ENCODE data around the gene TIGD4.
A peak's percentile ranks its signal among the peaks of the same experiment; 100 is the strongest.
"Not testable (repeated sequence)": the region's sequence is repeated elsewhere in the genome, so short reads cannot be mapped to it uniquely, and the experiment has no call there.

TIGD4 gene

DNA sequence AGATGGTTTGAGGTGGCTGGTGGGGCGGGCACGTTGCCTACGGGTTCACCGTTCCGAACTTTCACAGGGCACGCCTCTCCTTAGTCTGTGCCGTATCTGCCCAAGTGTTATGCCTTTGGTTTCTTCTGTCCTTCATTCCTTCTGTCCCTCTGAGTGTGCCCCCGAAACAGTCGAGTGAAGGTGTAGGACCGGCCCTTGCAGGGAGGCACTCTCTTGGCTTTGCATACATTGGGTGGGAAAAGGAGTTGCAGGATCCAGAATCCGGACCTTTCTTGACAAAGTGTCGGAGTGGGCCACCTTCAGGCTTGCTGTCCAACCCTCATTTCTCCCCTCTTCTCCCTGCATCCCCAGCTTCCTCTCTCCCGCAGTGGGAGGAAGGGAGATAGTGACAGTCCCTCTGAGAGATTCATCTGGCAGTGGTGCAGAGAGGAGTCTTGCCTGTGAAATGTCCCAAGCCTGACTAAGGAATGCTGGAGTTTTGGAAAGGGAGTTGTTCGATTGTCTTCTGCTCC is 793 bp upstream of the TIGD4 start:
- ATAC-seq, result peak in 1 of 2 donors; percentile 55

DNA sequence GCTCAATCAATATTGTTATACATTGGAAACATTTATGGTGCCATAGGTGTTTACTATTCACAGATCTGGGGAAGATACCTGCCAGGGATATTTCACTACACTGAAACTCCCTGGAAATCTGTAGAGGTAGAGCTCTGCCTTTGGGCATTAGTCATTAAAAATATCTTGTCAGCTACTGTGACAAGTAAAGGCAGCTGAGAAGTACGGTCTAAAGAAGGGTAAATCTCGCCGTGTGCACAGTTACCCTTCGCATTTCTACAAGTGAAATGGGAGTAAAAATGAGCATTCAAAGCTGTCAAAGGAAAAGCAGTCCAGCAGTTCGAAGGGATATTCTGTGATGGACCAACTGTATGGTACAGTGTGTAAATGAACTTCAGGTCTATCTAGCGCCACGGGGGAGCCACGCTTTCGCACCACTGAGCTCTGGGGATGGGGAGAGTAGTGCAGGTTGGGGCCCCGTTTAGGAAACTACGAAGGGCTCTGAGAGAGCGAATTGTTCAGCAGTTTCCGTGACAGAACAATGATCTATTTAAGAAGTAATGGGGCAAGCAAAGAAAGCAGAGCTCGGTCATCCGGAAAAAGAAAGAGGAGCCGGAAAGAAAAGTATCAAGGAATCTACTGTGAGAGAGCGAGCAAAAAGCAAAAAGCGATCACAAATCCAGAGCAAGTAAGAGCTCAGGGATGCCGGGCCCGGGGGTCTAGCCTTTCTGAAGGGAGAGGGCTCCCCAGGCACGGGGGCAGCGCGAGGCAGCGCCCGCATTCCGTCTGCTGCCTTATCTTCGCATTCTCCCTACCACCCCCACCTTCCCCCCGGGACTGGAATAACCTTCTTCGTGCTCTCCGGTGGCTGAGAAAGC is 646 bp downstream of the TIGD4 start:
- no peak for ATAC-seq

DNA sequence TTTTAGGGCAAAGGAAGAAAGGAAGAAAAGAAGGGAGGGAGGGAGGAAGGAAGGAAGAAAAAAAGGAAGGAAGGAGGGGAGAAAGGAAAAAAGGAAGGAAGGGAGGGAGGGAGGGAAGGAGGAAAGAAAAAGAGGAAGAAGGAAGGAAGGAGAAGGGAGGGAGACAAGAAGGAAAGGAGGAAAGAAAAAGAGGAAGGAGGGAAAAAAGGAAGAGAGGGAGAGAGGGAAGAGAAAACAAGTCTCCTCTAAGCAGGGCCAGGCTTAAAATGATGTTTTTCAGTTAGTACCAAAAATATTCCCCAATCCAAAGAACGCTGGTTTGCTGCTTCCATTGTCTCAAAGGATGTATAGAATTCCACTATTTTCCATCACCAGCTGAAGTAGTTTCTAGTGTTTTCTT is 2.0 kb downstream of the TIGD4 start:
- no peak for ATAC-seq

DNA sequence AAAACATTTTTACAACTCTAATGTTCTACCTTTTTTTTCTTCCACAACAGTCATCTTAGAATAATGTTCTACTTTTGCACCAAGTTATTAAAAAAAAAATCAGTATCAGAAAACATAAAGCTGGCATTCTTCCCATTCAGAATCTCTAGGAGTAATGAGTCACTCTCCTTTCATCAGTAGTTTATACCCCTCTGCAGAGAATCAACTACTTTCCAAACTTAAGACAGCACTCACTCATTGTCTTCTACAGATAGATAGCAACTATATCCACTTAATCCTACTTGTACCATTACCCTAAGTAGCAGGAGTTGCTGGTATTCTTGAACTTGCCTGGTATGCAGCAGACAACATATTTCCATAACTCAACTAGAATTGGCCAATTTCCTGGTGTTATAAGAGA is 3.2 kb downstream of the TIGD4 start:
- no peak for ATAC-seq

DNA sequence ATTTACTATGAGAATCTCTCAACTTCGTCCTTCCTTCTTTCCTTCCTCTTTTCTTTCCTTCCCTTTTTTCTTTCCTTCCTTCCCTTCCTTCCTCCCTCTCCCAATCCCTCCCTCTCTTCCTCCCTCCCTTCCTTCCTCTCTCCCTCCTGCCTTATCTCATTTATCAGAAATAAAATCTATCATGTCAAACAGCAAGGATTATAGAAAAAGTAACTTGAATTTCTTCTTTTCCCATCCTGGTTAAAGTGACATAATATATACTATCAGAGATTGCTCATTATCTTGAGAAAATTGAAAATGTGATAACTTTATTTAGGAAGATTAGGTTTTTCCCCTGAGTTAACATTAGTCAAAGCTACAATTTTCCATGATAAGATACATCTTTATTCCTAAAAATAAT is 5.6 kb downstream of the TIGD4 start:
- no peak for ATAC-seq

DNA sequence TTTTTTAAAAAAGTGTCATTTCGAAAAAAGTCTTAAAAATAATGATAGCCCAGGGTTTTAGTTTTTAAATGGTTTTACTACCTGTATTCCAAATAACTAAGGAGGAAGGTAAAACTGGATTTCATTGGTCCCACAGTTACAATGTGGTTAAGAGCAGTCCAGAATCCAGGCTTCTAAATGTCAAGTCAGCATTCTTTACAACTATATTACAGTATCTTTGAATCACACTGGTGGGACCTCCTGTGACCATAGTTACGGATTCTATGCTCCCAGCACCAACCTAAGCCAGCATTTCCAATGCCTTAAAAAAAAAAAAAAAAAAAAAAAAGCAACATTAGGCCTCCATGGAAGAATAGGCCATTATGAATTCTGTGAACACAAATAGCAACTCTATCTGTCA is 6.2 kb downstream of the TIGD4 start:
- no peak for ATAC-seq

GRCh38 chr4:152771741-152772533 is 7.6 kb downstream of the TIGD4 start:
- no peak for ATAC-seq

DNA sequence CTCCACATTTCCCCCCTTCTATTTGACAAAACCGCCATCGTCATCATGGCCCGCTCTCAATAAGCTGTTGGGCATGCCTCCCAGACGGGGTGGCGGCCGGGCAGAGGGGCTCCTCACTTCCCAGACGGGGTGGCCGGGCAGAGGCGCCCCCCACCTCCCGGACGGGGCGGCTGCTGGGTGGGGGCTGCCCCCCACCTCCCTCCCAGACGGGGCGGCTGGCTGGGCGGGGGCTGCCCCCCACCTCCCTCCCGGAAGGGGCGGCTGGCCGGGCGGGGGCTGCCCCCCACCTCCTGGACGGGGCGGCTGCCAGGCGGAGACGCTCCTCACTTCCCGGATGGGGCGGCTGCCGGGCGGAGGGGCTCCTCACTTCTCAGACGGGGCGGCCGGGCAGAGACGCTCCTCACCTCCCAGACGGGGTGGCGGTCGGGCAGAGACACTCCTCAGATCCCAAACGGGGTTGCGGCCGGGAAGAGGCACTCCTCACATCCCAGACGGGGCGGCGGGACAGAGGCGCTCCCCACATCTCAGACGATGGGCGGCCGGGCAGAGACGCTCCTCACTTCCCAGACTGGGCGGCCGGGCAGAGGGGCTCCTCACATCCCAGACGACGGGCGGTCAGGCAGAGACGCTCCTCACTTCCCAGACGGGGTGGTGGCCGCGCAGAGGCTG is 14.3 kb downstream of the TIGD4 start:
- not testable (repeated sequence) for ATAC-seq

GRCh38 chr4:152763796-152764195 is 15.7 kb downstream of the TIGD4 start:
- no peak for ATAC-seq

DNA sequence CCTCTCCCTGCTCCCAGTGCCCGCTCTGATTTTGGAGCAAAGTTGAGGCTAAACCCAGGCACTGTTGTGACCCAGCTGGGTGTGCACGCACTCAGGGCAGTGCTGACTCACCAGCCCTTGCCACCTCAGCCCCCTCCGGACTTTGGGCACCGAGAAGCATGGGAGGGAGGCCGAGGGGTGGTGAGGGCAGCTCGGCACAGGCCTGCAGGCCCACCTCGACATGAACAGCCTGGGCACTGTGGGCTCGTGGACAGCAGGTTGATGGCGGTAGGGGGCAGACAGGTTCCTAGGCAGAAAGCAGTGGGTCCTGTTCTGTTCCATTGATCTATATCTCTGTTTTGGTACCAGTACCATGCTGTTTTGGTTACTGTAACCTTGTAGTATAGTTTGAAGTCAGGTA is 30.9 kb downstream of the TIGD4 start:
- ATAC-seq, result no peak

DNA sequence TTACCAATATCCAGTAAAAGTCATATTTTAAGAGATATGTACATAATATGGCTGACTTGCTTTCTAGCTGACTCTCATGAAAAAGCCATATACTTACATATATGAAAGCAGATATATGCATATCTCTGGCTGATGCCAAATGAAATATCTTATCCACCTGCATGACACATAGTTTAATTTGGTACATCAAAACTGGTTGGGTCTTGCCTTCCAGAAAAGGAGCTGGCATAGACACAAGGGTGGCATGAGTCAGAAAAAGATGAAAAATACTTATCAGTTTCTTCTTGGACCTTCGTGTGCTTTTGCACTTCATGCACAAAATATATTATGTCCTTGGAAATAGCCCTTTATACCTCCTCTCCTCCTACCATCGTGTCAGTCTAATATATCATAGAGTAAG is 32.1 kb downstream of the TIGD4 start:
- ATAC-seq, result no peak

- ATAC-seq, result no peak
These were observed 40.7 kb downstream of the TIGD4 start for GRCh38 chr4:152738827-152739226.

GRCh38 chr4:152735906-152736305 is 43.6 kb downstream of the TIGD4 start:
- ATAC-seq, result no peak

- ATAC-seq, result no peak
These were observed 44.1 kb downstream of the TIGD4 start for GRCh38 chr4:152735396-152735859.

- no peak for ATAC-seq
These were observed 44.9 kb downstream of the TIGD4 start for GRCh38 chr4:152734699-152735050.

GRCh38 chr4:152734015-152734698 is 45.4 kb downstream of the TIGD4 start:
- ATAC-seq, result no peak

DNA sequence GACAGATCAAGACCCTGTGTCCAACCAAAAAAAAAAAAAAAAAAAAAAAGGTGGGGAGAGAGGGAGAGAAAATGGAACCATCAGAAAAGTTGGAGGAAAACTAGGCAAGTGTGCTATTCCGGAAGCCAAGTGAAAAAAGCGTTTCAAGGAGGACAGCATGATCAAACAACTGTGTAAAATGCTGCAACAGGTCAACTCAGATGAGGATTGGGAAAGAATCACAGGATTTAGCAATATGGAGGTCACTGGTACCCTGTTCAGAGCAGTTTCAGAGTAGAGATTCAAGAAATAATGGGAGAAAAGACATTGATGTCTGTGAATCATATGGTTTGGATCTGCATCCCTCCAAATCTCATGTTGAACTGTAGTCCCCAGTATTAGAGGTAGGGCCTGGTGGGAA is 47.5 kb downstream of the TIGD4 start:
- ATAC-seq, result no peak

DNA sequence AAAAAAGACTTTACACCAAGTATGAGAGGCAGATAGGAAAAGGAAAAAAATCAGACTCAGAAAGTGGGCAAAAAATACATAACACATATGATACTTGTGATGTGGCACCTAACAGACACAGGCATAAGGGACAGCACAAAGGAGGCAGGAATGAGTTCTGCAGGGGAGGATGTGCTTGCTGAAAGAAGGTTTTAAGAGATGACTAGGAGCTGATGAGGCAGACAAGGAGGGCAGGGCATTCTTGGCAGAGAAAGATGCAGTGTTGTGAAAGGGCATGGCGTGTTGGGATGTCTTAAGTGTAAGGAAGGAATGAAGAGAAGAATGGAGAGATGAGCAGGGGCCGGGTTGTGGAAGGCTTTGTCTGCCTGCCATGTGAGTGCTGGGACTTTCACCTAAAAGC is 50.1 kb downstream of the TIGD4 start:
- no peak for ATAC-seq

- no peak for ATAC-seq
These were observed 51.2 kb downstream of the TIGD4 start for GRCh38 chr4:152728343-152728742.

- no peak for ATAC-seq
These were observed 51.7 kb downstream of the TIGD4 start for GRCh38 chr4:152727784-152728183.

DNA sequence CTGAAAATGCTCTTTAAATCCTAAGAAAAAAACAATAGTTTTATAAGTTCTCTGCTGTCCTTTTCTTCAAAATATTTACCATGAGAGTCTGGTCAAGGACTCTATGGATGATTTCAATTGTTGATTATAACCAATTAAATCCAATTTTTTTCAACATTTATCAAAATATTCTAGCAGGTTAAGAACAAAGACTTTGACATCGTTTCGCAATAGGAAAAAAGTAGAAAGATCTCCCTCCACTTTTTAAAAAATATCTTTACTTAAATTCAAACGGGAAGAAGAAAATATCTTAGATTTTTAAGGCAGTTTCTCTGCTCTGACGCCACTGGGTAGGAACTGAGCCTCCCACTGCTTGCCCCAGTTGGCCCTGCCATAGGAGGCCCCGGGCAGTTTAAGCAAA is 55.0 kb downstream of the TIGD4 start:
- no peak for ATAC-seq

DNA sequence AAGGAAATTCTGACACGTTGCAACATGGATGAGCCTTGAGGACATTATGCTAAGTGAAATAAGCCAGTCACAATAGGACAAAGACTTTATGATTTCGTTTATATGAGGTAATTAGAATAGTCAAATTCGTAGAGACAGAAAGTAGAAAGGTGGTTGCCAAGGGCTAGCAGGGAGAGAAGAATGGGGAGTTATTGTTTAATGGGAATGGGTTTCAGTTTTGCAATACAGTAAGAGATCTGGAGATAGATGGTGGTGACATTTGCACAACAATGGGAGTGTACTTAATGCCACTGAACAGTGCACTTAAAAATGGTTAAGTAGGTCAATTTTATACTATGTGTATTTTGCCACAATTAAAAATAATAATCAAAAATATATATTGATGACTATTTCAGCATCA is 56.3 kb downstream of the TIGD4 start:
- ATAC-seq, result no peak

Data from activated CD4-positive, CD25-positive, alpha-beta regulatory T cell treated with anti-CD3 and anti-CD28 coated beads, Interleukin-2, amount 50 U/mL, for 24 hours (primary cell).